Stimulated activated CD4-positive, alpha-beta T cell treated with anti-CD3 and anti-CD28 coated beads, Interleukin-1b, Interleukin-23, amount 100 ng/mL, for 48 hours (primary cell): ENCODE measurements around the gene A1CF.
"Not testable (repeated sequence)": the region's sequence is repeated elsewhere in the genome, so short reads cannot be mapped to it uniquely, and the experiment has no call there.

Experiments used
- DNase-seq: peaks from one replicate; pipeline ENCODE4 v3.0.0-alpha.2; 2020

Gene A1CF

GRCh38 chr10:50857579-50857978 lies 27.8 kb downstream of the A1CF start:
- DNase-seq, result no peak

GRCh38 chr10:50855461-50855860 lies 30.0 kb downstream of the A1CF start:
- DNase-seq, result no peak

GRCh38 chr10:50855015-50855414 lies 30.4 kb downstream of the A1CF start:
- no peak for DNase-seq

DNA sequence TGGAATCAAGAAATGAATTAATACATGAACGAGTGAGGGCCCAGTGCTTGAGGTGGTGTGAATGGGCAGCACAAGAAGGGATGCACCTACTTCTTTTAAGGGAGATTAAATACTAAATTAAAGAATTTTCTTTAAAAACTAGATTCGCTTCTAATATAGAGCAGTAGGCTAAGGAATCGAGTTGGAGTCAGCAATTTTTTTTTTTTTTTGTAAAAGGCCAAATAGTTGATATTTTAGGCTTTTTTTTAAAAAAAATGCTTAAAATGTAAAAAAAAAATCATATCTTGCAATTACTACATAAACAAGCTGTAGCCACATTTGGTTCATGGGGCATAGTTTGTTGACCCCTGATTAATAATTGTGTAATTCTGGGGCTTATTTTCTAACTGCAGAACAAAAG lies 31.9 kb downstream of the A1CF start:
- DNase-seq, result no peak

- no peak for DNase-seq
These were observed 33.3 kb downstream of the A1CF start for GRCh38 chr10:50851884-50852671.

- no peak for DNase-seq
These were observed 34.7 kb downstream of the A1CF start for GRCh38 chr10:50850578-50851230.

DNA sequence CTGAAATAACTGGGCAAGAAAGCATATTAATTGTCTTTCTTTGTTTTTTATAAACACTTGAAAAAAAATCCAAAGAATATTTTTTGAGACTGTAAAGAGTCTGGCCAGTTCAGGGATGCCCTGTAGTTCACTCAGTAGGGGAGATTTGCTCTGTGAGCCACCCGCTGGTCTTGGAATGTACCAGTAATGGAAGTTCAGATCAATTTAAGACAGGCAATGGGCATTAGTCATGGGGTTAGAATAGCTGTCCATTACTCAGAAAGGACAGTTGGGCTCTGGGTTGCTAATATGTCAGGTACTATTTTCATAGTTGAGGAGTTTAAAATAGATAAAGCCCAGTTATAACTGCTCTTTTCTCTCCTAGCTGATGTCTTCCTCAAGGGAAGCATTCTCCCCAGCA lies 38.7 kb downstream of the A1CF start:
- no peak for DNase-seq

GRCh38 chr10:50837095-50837494 lies 48.3 kb downstream of the A1CF start:
- DNase-seq, result no peak

- no peak for DNase-seq
These were observed 53.2 kb downstream of the A1CF start for GRCh38 chr10:50832171-50832751.

DNA sequence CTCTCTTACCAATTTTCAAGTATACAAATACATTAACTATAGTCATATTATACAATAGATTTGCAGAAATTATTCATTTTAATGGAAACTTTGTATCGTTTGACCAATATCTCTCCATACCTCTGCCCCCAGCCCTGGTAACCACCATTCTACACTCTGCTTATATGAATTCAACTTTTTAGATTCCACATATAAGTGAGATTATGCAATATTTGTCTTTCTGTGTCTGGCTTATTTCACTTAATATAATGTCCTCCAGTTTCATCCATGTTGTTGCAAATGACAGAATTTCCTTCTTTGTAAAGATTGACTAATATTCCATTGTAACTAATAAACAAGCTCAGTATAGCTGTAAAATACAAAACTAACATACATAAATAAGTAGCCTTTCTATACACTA lies 55.4 kb downstream of the A1CF start:
- no peak for DNase-seq

DNA sequence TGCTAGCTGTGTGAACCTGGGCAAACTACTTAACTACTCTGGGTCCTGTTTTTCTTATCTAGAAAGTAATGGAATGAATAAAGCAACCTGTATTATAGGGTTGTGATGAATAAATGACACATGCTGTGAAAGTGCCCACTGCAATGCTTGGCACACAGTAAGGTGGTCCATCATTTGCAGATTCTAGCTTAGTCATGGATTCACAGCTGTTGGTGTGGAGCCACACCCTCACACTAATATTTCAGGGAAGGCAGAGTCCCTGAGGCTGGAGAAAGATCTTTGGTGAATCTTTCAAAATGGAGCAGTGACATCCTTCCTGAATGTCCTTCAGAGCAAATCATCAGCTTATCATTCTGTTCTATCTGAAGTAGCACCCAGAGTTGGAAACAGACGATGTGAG lies 60.6 kb downstream of the A1CF start:
- DNase-seq, result no peak

DNA sequence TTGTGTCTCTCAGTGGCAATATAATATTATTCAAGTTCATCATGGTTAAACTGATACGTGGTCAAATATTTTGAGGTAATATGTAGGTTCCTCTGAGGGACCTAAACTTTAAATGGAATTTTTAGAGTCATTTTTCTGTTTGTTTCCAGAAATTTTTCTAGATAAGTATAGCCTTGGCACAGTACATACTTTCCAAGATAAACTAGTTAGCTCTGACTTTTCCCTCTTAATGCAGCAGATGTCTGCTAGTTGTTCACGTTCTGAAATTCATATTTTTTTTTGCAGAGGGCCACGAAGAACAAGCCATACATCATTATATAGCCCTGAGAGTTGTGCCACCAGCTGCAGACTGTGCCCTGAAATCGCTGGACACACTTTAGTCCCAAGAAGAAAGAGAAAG lies 61.6 kb downstream of the A1CF start:
- no peak for DNase-seq

DNA sequence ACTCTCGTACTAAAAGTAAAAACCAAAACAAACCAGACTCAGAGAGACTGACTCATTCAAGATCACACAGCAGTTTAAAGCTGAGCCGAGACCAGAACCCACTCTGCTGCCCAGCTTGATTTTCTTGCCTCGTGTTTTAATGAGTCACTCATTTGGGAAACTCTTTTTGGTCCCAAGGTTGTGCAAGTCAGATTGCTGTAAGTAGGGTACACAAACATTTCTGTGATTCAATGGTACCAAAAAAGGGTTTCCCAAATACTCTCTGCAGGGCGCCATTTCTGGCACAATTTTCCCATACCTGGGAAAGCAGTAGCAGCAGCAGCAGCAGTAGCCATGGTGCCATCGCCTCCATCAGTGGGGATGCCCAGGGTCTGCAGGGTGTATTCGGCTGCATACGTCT lies 75.8 kb downstream of the A1CF start:
- no peak for DNase-seq

DNA sequence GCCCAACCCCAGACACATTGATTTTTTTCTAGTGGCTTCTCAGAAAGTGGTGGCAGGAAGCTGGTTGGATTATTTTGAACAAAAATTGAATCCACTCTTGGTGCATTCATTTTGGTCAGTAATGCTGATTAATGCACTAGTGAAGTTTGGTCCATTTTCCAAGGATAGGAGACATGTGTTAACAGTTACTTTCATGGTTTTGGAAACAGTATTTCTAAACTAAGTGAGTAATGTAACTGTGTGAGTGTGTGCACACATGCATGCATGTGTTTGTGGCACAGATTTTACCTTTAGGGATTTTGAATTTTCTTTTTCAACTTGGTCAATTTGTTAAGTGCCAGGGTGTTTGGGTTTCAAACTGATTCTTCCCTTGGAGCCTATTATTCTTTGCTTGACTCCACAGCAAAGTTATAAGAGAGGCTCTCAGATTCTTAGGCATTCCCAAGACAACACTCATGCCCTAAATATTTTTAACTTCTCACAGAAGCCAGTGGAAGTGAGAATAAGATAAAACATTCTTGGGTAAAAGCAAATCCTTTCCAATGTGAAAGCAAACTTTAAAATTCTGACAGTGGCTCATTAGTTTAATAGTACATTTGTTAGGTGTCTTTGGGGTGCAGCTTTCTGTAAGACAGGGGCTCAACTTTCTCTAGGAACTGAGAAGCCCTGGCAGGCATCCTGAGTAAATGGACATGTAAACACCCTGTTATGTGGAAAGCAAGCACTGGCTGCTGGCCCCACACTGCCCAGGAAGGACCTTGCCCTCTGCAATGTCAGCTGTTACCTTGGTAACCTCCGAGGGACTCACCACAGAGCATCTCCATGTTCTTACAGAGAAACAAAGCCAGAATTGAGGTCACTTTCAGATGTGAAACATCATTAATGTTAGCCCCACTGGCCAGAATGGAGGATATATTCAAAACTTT lies 77.3 kb downstream of the A1CF start:
- DNase-seq, result no peak

GRCh38 chr10:50805981-50806622 lies 79.3 kb downstream of the A1CF start:
- DNase-seq, result no peak

- DNase-seq, result no peak
These were observed 85.8 kb downstream of the A1CF start for GRCh38 chr10:50799595-50799994.

DNA sequence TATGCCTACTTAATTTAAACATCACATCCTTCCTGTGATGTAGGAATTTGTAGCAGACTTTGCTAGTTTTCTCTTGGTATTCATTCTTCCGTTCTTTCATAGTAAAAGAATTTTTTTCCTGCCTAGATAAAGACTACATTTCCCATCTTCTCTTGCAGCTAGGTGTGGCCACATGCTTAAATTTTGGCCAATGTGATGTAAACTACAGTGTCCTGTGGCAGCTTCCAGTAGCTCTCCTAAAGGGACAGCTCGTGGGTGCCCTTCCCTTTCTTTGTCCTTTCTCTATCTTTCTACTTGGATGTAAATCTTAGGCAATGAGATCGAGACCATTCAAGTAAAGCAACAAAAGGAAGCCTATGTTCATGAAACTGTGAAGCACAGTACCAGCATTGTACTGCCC lies 87.1 kb downstream of the A1CF start:
- DNase-seq, result no peak

GRCh38 chr10:50796693-50797092 lies 88.7 kb downstream of the A1CF start:
- DNase-seq, result no peak

- DNase-seq, result no peak
These were observed 90.9 kb downstream of the A1CF start for GRCh38 chr10:50794490-50794889.

GRCh38 chr10:50788951-50789945 lies 96.2 kb downstream of the A1CF start:
- DNase-seq, result no peak

DNA sequence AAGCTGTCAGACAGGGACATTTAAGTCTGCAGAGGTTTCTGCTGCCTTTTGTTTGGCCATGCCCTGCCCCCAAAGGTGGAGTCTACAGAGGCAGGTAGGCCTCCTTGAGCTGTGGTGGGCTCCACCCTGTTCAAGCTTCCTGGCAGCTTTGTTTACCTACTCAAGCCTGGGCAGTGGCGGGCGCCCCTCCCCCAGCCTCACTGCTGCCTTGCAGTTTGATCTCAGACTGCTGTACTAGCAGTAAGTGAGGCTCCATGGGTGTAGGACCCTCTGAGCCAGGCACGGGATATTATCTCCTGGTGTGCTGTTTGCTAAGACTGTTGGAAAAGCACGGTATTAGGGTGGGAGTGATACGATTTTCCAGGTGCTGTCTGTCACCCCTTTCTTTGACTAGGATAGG lies 97.5 kb downstream of the A1CF start:
- not testable (repeated sequence) for DNase-seq
